C4-2B (cell line): ENCODE results near the gene GABRB1.

Experiments
- ZFX ChIP-seq: fragments of 450-650 bp; IDR thresholded peaks from 2 replicates; pipeline ENCODE4 v1.6.1; 2017
- TF ChIP-seq, protein P1 (sequence below): fragments of 450-650 bp; conservative IDR thresholded peaks from 2 replicates; pipeline ENCODE4 v1.5.1; 2017; ENCODE audit warnings: mild to moderate bottlenecking

DNA sequence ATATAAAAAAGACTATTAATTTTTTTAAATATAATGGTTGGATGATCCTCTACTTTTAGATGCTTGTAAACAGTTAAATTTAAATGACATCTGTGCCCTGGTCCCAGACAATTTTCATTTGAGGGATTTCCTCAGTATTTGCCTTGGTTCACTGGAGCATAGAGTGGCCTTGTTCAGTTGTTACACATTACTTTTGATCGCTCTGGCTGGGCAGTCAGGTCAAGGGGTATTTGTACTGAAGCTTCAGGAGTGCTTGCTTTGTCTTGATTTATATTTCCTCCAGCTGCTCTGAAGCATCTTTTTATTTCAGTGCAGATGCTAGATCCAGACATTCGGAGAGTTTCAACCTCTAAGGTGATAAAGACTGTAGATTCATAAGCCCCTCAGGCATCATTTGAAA, 382.2 kb downstream of the GABRB1 start:
- TF ChIP-seq, protein P1, sequence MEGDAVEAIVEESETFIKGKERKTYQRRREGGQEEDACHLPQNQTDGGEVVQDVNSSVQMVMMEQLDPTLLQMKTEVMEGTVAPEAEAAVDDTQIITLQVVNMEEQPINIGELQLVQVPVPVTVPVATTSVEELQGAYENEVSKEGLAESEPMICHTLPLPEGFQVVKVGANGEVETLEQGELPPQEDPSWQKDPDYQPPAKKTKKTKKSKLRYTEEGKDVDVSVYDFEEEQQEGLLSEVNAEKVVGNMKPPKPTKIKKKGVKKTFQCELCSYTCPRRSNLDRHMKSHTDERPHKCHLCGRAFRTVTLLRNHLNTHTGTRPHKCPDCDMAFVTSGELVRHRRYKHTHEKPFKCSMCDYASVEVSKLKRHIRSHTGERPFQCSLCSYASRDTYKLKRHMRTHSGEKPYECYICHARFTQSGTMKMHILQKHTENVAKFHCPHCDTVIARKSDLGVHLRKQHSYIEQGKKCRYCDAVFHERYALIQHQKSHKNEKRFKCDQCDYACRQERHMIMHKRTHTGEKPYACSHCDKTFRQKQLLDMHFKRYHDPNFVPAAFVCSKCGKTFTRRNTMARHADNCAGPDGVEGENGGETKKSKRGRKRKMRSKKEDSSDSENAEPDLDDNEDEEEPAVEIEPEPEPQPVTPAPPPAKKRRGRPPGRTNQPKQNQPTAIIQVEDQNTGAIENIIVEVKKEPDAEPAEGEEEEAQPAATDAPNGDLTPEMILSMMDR = no peak
- TF ChIP-seq ZFX = no peak
